ENCODE measurements around the gene GPR132.

GRCh38 chr14:105014032-105014431 lies 51.2 kb downstream of the GPR132 start:
- TF ChIP-seq CTCF (IDR thresholded peaks at IDR 0.05) (no peak), POLR2A (IDR thresholded peaks at IDR 0.05) (no peak), POLR2AphosphoS5 (IDR thresholded peaks at IDR 0.05) (no peak), EP300 (IDR thresholded peaks at IDR 0.05; ENCODE audit: low read depth) (no peak)
